DMS53 (cell line): ENCODE data around the gene IQCE.
"Not testable (repeated sequence)": the region's sequence is repeated elsewhere in the genome, so short reads cannot be mapped to it uniquely, and the experiment has no call there.

ENCODE experiments used
- DNase-seq: peaks from one replicate; lab custom pipeline; 2025; lab: John Stamatoyannopoulos, UW

IQCE gene

DNA sequence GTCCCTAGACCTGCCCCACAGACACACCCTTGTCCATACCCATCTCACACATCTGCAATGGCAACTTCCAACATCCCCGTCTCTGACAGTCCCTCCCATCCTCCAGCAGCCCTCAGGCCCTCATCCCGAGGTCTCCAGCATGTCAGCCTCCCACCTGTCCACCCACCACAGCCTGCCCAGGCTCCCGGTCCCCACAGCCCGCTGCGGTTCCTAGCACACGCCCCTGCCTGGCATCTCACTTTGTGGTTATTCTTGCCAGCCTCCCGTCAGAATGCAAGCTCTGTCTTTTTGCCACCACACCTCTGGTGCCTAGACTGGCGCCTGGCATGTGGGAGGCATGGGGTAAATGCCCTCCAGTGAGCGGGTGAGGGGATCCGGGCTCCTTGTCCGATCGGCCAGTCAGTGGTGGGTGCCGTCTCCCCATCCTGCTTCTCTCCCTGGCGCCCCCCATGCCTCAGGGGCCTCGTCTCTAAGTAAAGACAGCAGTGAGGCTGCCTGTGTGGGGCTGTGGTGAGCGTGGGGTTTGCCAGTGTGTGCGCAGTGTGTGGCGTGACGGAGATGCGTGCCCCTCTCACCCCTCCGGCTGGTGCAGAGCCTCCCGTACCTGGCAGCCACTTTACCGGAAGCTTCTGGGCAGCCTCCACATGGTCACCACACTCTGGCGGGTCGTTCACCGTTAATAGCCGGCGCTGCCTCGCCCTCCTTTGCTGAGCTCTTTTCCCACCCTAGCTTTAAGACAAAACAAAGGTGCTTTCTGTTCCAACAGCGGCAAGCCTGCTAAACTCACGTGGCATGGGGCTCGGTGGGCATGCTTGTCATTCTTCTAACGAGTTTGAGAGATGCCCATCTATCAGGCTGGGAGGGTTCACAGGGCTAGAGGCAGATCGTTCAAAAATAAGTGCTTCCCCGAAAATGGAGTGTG lies 44.5 kb downstream of the IQCE start:
- DNase-seq: no peak

DNA sequence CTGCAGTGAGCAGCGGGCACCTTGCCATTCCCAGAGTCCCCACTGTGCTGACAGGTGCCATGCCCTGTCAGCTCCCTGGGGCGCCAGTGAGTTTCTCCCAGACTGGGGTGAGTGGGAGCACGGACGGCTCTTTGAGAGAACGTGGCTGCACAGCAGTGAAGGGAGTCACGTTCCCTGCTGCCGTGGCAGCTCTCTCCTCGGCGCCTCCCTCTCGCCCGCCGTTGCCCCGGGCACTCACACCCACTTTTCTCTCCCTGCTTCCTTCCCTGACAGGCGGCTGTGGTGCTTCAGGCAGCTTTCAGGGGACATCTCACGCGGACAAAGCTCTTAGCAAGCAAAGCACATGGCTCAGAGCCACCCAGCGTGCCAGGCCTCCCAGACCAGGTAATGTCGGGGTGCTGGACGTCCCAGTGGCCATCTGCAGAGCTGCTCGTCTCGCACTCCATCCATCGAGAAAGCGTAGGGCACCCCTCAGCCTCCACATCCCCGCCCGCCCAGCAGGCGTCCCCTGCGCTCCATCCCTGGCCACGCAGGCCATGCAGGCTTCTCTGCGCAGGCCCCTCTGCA lies 45.9 kb downstream of the IQCE start:
- DNase-seq: no peak

DNA sequence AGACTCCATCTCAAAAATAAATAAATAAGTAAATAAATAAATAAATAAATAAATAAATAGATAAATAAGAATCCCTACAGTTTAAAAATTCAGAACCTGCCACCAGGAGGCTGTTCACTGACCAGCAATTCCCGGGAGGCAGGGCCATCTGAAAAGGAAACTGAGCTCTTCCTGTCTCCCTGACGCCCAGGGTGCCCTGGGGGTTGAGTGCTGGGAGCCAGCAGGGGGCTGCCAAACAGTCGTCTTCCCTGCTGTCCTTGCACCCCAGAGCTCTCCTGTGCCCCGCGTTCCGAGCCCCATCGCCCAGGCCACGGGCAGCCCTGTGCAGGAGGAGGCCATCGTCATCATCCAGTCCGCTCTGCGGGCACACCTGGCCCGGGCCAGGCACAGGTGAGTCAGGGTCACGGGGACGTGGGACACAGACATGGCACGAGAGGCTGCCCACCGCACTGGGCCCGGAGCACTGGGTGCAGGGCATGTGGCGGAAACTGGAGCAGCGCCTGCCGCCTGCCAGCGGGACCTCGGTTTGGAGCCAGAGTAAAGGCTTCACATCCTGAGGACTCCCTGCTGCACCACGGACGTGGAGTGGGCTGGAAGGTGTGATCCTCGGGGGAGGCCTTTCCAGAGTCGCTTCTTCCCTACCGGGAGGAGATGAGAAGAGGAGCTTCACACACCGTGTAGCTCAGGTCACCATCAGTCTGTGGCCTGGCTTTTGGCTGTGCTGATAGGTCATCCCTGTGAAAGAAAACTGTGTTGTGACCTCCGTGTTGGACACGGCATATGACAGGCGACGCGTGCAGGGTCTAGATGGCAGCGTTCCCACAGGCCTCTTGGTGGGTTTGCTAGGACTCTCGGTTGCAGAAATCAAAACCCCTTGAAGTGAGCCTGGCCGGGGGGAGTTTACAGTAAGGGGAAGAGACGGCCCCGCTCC lies 47.1 kb downstream of the IQCE start:
- no peak for DNase-seq

DNA sequence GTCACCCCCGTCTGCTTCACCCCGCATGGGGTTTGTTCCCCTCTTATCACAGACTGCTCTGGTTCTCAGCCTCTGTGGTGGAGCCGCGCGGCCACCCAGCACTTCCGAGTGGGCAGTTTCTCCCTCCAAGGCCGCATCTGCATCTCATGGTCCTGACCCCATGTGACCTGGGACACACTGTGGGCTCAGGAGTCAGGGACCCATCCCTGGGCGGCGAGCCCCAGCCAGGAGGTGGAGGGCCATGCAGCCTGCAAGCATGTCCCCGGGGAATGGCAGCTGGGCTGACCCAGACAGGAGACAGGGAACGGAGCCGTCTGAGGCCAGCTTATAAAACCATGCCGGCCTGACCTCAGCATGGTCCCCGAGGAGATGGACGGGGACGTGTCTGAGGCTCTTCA lies 47.8 kb downstream of the IQCE start:
- no peak for DNase-seq

DNA sequence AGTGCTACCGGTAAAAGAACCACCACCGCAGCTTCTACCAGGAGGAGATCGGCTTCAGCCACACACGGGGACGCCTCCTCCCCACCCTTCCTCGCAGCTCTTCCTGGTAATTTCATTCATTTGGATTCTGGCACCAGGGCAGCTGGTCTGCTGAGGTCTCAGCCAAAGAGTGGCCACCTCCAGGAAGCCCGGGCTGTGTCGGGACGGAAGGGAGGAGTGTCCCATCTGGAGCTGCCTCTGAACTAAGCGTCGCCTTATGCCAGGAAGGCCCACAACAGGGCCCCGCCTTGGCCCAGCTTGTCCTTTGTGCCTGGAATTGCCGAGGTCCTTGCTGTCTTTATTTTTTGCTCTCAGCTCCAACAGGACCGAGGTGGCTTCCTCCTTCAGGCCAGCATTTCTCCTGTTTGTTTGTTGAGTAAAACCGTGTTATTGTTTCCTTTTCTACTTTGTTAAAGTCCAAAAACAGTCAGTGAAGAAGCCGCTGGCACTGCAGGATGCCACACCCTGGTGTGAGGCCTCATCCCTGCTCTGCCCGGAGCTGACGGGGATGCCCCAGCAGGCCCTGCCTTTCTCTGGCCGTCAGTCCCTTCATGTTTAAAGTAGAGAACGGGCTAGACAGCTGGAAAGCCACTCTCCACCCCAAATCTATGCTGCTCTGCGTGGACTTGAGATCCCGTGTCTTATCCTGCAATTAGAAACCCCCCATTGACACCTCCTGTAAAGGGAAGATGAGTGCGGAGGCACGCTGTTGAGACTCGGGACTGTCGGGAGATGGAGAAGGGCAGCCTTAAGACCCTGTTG lies 48.5 kb downstream of the IQCE start:
- DNase-seq: no peak

DNA sequence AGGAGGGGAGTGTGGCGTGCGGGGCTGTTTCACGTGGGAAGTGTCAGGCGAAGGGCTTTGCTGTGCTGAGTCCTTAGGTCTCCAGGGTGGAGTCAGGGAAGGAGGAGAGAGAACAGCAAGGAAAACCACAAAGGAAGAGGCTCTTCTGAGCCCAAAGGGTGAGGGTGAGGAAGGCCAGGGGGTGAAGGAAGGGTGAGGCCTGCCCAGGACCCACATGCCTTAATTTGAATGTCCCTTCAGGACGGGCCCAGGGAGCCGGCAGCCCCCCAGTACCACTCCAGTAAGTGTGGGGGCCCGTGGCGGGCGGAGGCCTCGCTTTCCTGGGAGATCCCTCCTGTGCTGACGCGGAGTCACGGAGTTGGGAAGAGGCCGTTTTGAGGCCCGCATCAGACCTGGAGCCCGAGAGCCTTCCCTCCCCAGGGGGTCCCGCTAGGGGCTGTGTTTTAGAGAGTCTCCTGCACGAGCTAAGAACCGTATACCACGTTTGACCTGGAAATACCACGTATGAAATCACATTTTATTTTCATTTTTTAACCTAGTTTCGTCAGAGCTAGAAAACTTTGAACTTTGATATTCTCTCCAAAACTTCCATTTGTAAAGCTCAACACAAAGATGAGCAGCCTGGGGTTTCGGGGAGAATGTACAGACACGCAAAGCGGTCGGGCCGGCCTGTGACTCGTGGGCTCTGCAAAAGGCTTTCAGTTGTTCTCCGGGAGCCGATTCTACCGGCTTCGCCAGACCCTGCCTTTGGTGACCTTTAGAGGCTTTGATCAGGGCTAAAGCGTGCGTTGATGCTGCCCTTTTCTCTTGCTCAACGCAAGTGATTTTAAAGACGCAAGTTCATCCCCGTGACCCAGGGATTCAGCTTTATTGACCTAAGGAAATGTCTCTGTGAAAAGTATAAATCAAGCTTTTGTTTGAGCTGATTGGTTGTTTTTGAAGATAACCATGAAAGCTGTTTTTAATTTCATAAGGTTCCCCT lies 49.4 kb downstream of the IQCE start:
- DNase-seq: no peak

DNA sequence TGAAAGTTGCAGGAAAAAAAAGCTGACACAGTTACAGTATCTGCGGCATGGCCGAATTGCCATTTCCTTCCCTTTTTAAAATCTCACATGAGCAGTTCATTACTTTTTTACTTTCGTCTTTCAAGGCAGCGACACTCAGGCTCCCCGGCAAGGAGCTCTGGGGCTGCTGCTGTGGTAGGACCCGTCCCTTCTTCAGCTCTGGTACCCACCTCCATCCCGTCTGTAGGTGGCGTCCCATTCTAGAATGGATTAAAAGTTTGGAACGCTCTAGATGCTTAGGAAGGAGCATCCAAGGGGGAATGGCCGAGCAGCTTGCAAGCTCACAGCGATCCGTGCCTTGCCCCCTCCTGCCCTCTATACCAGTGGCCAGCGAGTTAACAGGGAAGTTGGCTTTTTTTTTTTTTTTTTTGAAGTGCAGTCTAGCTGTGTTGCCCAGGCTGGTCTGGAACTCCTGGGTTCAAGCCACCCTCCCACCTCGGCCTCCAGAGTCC lies 50.2 kb downstream of the IQCE start:
- peak; percentile 19 for DNase-seq

DNA sequence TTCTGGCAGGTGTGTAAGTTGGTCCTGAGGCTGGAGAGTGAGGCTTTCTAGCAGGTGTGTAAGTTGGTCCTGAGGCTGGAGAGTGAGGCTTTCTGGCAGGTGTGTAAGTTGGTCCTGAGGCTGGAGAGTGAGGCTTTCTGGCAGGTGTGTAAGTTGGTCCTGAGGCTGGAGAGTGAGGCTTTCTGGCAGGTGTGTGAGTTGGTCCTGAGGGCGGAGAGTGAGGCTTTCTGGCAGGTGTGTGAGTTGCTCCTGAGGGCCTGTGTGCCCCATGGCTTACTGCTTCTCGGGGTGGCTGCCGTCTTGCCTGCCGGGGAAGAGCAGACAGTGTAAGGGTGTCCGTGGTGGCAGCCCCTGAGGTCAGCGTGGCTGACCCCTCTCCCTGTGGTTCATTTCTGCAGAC lies 50.9 kb downstream of the IQCE start:
- not testable (repeated sequence) for DNase-seq

DNA sequence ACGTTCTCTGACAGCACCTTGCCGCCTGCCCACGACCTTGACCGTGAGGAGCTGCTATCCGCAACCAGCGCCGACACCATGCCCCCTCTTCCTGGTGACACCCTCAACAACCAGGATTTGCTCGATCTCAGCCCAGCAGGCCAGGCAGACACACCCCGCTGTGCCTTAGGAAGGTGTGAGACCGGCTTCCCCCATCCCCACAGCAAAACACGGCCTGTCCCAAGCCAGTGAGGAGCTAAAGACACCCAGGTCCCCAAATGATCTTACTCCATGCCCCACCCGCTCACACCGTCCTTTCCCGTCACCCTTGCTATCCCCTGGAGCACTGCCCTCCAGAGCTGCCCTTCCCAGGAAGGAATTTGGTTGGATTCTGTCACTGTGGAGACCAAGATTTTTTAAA lies 51.7 kb downstream of the IQCE start:
- no peak for DNase-seq

DNA sequence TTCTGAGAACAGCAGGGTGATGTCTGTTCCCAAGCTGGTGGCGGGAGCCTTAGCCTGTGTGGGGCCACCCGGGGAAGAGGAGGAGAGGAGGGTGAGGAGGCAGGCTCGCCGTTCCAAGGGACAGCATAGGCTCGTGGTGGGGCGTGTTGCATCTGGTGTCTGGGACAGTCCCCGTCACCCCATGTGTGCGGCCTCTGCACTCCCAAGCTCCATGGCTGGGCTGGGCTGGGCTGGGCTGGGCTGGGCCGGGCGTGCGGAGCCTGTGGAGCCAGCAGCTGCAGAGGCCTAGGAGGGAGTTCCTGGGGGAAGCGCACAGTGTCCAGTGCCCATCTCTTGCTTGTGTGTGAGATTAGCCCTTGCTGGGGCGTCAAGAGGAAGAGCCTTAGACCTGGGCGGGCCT lies 52.1 kb downstream of the IQCE start:
- DNase-seq: no peak

DNA sequence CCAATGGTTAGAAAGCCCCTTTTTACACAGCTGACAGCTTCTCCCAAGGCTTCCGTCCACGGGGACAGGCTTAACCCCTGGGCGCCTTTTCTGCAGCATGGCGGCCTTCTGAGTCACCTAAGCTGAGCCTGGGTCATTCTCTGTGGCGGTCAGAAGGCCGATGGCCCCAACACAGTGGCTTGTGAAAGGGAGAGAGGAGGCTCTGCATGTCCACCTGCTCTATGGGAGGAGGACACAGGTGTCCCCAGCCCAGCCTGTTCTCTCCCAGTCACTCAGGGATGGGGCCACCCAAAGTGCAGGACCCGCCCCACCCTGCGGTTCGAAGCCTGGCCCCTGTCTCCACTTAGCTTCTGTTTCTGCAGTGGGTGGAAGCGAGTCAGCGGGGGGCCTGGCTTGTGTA lies 52.6 kb downstream of the IQCE start:
- no peak for DNase-seq

DNA sequence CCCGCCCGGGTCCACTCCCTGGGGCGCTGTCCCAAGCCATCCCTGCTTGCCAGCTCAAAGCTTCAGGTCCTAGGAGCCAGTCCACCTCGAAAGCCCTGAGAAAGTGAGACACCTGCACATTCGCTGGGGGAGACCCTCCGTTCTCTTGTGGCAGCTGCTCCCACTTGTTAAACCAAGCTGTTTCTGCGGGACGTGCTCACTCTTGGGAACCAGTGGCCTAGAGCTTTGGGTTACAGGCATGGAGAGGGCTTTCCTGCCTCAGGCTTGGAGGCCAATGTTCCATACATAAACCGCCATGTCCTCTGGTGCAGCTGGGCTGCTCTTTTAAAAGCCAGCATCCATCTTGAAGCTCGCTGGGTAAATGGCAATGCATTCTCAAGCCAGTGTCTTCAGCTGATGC lies 53.1 kb downstream of the IQCE start:
- DNase-seq: no peak

DNA sequence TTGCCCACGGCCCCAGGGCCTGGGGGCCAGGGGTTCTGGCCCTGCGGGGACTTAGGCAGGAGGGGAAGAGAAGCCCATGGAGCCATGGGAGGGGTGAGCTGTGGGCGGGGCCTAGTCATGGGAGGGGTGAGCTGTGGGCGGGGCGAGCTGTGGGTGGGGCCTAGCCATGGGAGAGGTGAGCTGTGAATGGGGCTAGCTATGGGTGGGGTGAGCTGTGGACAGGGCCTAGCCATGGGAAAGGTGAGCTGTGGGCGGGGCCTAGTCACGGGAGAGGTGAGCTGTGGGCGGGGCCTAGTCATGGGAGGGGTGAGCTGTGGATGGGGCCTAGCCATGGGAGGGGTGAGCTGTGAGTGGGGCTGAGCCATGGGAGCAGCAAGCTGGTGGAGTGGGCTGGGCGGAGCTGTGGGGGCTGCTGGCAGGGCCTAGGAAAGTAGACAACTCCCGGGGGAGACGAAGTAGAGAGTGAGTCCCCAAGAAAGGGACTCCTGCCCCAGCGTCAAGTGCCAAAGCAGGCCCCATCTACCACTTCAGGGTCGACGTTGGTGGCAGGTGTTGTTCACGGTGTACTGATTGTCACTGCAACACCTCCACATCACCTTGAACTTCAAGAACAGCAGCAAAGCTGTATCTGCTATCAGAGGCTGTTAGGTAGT lies 53.8 kb downstream of the IQCE start:
- DNase-seq: peak; percentile 22

DNA sequence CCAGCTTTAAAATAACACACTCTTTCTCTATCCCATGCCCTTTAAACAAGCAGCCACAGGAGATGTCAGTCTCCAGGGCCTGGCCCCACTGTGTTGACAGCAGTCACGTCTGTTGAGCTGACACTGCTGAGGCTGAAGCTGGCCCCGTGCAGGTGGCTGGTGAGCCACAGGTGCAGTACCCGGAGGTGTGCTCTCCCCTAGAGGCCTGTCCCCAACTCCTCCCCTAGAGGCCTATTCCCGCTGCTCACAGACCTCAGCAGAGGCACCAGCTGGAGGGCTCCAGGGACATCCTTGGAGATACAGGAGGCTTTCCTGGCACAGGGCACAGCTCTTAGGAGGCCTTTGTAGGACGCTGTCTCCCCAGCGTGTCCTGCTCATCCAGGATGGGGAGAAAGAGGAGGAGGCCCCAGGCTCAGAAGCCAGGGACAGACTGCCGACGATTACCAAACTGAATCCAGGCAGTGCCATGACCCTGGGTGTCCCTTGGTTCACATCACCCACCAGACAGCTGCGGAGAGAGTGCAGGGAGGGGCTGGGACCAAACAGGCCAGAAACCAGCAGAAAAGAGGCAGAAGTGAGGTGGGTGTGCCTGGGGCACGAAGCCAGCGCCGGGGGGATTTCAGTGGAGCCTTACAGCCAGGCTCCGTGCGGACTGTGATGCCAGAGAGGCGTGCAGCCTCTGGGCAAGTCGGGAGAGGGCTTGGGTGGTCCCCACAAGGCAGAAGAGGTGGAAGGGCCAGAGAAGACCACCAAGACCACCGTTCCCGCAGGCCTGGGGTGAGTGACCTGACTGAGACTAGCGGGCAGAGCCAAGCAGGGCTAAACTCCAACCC lies 54.5 kb downstream of the IQCE start:
- DNase-seq: peak; percentile 38

DNA sequence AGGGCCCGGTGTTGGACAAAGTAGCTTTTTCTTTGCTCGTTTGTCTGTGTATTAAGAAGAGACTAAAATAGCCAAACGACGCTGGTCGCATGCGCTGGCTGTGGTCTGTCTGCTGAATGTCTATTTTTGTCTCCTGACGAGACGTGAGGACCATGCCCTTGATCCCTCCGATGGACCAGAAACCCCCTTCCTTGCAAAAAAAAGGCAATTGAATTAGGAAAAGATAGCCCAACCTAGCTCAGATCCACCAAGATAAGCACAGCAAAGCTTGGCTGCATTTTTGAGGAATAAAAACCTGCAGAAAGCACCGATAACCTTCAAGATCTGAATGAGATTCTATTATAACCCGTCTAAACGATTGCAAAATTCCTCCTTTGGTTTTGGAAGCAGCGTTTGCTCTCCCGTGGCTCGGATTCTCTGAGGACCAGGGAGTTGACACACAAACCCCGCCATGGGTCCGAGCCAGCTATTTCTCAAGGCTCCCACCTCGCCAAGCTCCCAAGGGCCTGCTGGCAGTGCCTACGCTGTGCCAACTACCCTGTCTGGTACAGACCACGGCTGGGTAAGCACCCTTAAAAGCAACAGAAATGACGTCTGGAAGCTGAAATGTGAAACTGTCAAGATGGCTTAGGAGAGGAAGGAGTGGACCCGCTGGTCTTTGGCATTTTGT lies 55.3 kb downstream of the IQCE start:
- DNase-seq: no peak

DNA sequence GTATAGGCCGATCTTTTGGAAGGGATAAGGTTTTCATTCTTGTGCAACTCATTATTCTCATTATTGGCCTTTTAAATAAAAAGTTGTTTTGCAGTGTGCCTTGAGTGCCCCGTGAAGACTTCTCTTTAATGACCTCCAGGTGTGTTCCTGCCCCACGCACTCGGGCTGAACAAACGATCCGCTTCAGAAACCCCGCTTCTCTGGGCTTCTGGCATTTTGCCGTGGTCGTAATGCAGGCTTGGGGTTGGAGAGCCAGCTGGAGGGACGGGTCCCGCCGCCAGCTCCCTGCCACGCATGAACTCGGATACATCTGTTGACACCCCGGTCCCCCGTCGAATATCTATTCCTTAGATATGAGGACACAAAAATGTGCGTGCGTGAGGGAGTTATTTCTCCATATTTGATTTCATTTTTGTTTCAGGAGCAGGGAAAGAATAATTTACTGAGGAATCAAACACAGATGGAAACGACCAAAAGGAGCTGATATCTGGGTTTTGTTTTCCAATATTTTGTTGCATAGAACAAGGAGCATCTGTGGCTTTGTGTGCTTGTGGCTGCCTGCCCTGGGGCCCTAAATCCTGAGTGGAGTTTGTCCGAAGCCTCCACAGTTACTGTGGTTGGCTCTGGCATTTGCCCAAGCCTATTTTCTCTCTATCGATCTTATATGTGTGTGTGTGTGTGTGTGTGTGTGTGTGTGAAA lies 56.0 kb downstream of the IQCE start:
- no peak for DNase-seq

DNA sequence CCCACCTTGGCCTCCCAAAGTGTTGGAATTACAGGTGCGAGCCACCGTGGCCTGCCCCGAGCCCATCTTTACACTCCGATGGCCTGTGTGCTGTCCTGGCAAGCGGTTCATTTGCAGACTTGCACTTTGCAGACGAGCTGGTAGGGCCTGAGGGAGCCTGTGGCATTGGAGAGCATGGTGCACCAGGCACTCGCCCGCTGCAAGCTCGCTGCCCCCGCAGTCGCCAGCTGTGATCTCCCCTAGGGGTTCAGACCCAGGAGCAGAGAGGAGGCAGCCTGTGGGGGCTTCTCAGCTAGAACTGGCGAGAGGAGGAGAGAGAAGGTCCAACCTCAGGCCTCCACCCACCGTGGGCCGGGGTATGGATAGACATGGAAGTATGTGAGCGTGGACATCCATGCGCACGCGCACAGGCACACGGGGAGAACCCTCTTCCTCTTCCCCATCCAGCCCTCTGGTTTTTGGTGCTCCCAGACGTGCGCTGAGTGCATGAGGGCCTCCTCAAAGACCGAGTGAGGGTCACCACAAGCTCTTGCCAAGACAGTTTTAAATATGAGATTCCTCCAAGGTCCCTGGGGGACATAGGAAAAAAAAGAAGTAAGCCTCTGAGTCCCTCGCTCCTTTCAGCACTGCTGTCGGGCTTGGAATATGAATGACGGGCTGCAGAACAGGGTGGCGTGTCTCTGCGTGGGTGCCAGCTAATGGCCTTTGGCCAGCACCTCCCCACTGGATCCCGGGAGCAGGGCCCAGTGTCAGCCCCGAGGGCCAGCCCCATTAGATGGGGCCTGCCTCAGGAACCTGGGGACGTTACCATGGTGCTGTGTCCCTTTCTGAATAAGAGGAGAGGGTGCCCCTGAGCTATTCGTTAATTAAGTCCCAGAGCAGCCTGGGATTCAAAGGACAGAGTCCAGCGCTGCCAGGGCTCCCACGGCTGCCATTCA lies 57.9 kb downstream of the IQCE start:
- DNase-seq: no peak
